Liver (tissue), 9 donors: ENCODE data around the gene CBR1. TPM values are rescaled to one million over a fixed set of nuclear protein-coding genes. Genes with fewer than 3 reads are reported as not detected.

ENCODE experiments used
- DNase-seq: peaks from one replicate; pipeline ENCODE4 v3.0.0-alpha.2; 2017; ENCODE audit warnings: low spot score
- H3K27ac ChIP-seq, 2 donors: one replicate each; pipeline ENCODE4 v1.7.0; 2013; ENCODE audit warnings: inconsistent platforms in 2 of 2, low read length in 2 of 2, control low read depth in 1 of 2, low read depth in 1 of 2, mild to moderate bottlenecking in 1 of 2
- H3K27me3 ChIP-seq, 4 donors: one replicate each; pipeline versions ENCODE4 v1.6.1 to v1.7.0; 2013; ENCODE audit warnings: low read length in 3 of 4, inconsistent platforms in 1 of 4, mild to moderate bottlenecking in 1 of 4, moderate library complexity in 1 of 4; ENCODE audit not compliant: control insufficient read depth in 4 of 4, insufficient read depth in 4 of 4
- H3K36me3 ChIP-seq, 4 donors: one replicate each; pipeline versions ENCODE4 v1.6.1 to v1.7.0; 2013; ENCODE audit warnings: low read length in 3 of 4, mild to moderate bottlenecking in 3 of 4, low read depth in 1 of 4, moderate library complexity in 1 of 4; ENCODE audit not compliant: control insufficient read depth in 4 of 4, insufficient read depth in 3 of 4
- H3K4me1 ChIP-seq, 4 donors: one replicate each; pipeline versions ENCODE4 v1.6.1 to v1.7.0; 2013; ENCODE audit warnings: low read length in 3 of 4, mild to moderate bottlenecking in 3 of 4, moderate library complexity in 1 of 4; ENCODE audit not compliant: control insufficient read depth in 4 of 4, insufficient read depth in 4 of 4
- H3K4me3 ChIP-seq, 3 donors: one replicate each; pipeline versions ENCODE4 v1.6.1 to v1.7.0; 2013; ENCODE audit warnings: low read length in 3 of 3, control low read depth in 1 of 3, low read depth in 1 of 3, mild to moderate bottlenecking in 1 of 3
- H3K9ac ChIP-seq, 2 donors: one replicate each; pipeline ENCODE4 v1.7.0; 2013; ENCODE audit warnings: low read length in 2 of 2, mild to moderate bottlenecking in 2 of 2, moderate library complexity in 2 of 2, control low read depth in 1 of 2, low read depth in 1 of 2
- H3K9me3 ChIP-seq, 4 donors: one replicate each; pipeline versions ENCODE4 v1.6.1 to v1.7.0; 2013; ENCODE audit warnings: low read length in 3 of 4; ENCODE audit not compliant: control insufficient read depth in 4 of 4
- ATF3 ChIP-seq: IDR thresholded peaks from 2 replicates; pipeline ENCODE4 v1.6.1; 2016; ENCODE audit warnings: antibody characterized with exemption
- CTCF ChIP-seq: fragments of 150-350 bp; IDR thresholded peaks from 2 replicates; pipeline ENCODE4 v1.5.1; 2017; ENCODE audit warnings: improper control_type of control experiment, low read depth, low read length; ENCODE audit not compliant: missing input control
- EGR1 ChIP-seq, 2 donors: IDR thresholded peaks; 2 replicates each; pipeline ENCODE4 v1.6.1; 2016 to 2018; ENCODE audit warnings: antibody characterized with exemption in 2 of 2, low read depth in 2 of 2
- FOXA1 ChIP-seq: IDR thresholded peaks from 2 replicates; pipeline ENCODE4 v1.6.1; 2016; ENCODE audit warnings: antibody characterized with exemption
- FOXA2 ChIP-seq: IDR thresholded peaks from 2 replicates; pipeline ENCODE4 v1.6.1; 2016; ENCODE audit warnings: antibody characterized with exemption
- GABPA ChIP-seq, 2 donors: IDR thresholded peaks in 1 of 2; conservative IDR thresholded peaks in 1 of 2; 2 replicates each; pipeline ENCODE4 v1.6.1; 2016; ENCODE audit warnings: antibody characterized with exemption in 2 of 2, mild to moderate bottlenecking in 1 of 2, moderate library complexity in 1 of 2
- HNF4A ChIP-seq, 2 donors: conservative IDR thresholded peaks; 2 replicates each; pipeline ENCODE4 v1.6.1; 2016; ENCODE audit warnings: antibody characterized with exemption in 2 of 2, mild to moderate bottlenecking in 2 of 2
- HNF4G ChIP-seq: IDR thresholded peaks from 2 replicates; pipeline ENCODE4 v1.6.1; 2016; ENCODE audit warnings: antibody characterized with exemption
- JUND ChIP-seq, 2 donors: IDR thresholded peaks; 2 replicates each; pipeline ENCODE4 v1.6.1; 2016; ENCODE audit warnings: antibody characterized with exemption in 2 of 2
- NR2F2 ChIP-seq: IDR thresholded peaks from 2 replicates; pipeline ENCODE4 v1.6.1; 2016; ENCODE audit warnings: antibody characterized with exemption
- RAD21 ChIP-seq, 2 donors: IDR thresholded peaks; 2 replicates each; pipeline ENCODE4 v1.6.1; 2016; ENCODE audit warnings: antibody characterized with exemption in 2 of 2, mild to moderate bottlenecking in 2 of 2
- RXRA ChIP-seq, 2 donors: IDR thresholded peaks; 2 replicates each; pipeline ENCODE4 v1.6.1; 2017 to 2018; ENCODE audit warnings: antibody characterized with exemption in 2 of 2, mild to moderate bottlenecking in 1 of 2
- SP1 ChIP-seq: IDR thresholded peaks from 2 replicates; pipeline ENCODE4 v1.6.1; 2018; ENCODE audit warnings: antibody characterized with exemption, mild to moderate bottlenecking
- TAF1 ChIP-seq: conservative IDR thresholded peaks from 2 replicates; pipeline ENCODE4 v1.6.1; 2016; ENCODE audit warnings: antibody characterized with exemption, mild to moderate bottlenecking
- YY1 ChIP-seq: IDR thresholded peaks from 2 replicates; pipeline ENCODE4 v1.6.1; 2016; ENCODE audit warnings: antibody characterized with exemption, mild to moderate bottlenecking
- ZBTB33 ChIP-seq: IDR thresholded peaks from 2 replicates; pipeline ENCODE4 v1.6.1; 2016; ENCODE audit warnings: antibody characterized with exemption
- WGBS: extraction: QIAGEN DNeasy Blood & Tissue Kit; methylation state at CpG from one replicate; pipeline ENCODE4 v1.1.7; 2013; 5-methylcytosine and 5-hydroxymethylcytosine counted together
- polyA plus RNA-seq, 2 donors: library from polyadenylated mRNA; stranded (reverse) in 1 of 2; unstranded in 1 of 2; fragments of 200-250 nt in 1 of 2; fragments of >200 nt in 1 of 2; fragmentation: Nextera tagmentation in 1 of 2; extraction: Ambion mirVana in 1 of 2; gene quantifications; one replicate each; pipeline versions ENCODE4 v1.2.1 to v1.2.3, GENCODE V29; 2013 to 2015
- total RNA-seq, 2 donors: library from RNA; depleted of rRNA; stranded (reverse); fragments of >200 nt; gene quantifications; one replicate each; pipeline ENCODE4 v1.2.3, GENCODE V29; 2014
- TF ChIP-seq, protein P1 (sequence below): IDR thresholded peaks from 2 replicates; pipeline ENCODE4 v1.6.1; 2016; ENCODE audit warnings: antibody characterized with exemption
- TF ChIP-seq, protein P2 (sequence below): IDR thresholded peaks from 2 replicates; pipeline ENCODE4 v1.6.1; 2016; ENCODE audit warnings: antibody characterized with exemption, mild to moderate bottlenecking
- donor health status: healthy.
- donor health status: healthy.
- donor health status: healthy.
- donor health status: healthy.
- donor health status: healthy.

The CBR1 gene
- total and polyA plus RNA-seq, 4 donors = 94.2 to 218 (median 178) TPM

GRCh38 chr21:36097427-36098181, 27.8 kb downstream of the CBR1 start:
- no peak for DNase-seq
- 81% methylated on average over 8 of the region's 8 CpGs for WGBS
- Histone ChIP-seq H3K36me3 (no peaks in the 10 kb centered on the region), H3K4me3 (no peak overlapping the region), H3K27me3 (no peaks in the 10 kb centered on the region), H3K4me1 (no peaks in the 10 kb centered on the region), H3K9me3 (peaks cover 0 to 3% (median 0%) of the 10 kb centered on the region in 4 donors), H3K27ac (no peak overlapping the region), H3K9ac (no peak overlapping the region)
- TF ChIP-seq NR2F2 (no peak), RAD21 (IDR thresholded peaks at IDR 0.05) (no peak), TAF1 (no peak), CTCF (no peak), HNF4G (no peak), YY1 (no peak), HNF4A (conservative IDR thresholded peaks at IDR 0.05) (no peak), FOXA1 (no peak), ZBTB33 (no peak), SP1 (no peak), EGR1 (IDR thresholded peaks at IDR 0.05; ENCODE audit: low read depth in 2 of 2) (no peak), GABPA (IDR thresholded peaks at IDR 0.05 in 1 of 2, conservative IDR thresholded peaks at IDR 0.05 in 1 of 2) (no peak), RXRA (IDR thresholded peaks at IDR 0.05) (no peak), FOXA2 (no peak), JUND (IDR thresholded peaks at IDR 0.05) (no peak), ATF3 (no peak)
- TF ChIP-seq, protein P1, sequence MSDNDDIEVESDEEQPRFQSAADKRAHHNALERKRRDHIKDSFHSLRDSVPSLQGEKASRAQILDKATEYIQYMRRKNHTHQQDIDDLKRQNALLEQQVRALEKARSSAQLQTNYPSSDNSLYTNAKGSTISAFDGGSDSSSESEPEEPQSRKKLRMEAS = no peak
- TF ChIP-seq, protein P2, sequence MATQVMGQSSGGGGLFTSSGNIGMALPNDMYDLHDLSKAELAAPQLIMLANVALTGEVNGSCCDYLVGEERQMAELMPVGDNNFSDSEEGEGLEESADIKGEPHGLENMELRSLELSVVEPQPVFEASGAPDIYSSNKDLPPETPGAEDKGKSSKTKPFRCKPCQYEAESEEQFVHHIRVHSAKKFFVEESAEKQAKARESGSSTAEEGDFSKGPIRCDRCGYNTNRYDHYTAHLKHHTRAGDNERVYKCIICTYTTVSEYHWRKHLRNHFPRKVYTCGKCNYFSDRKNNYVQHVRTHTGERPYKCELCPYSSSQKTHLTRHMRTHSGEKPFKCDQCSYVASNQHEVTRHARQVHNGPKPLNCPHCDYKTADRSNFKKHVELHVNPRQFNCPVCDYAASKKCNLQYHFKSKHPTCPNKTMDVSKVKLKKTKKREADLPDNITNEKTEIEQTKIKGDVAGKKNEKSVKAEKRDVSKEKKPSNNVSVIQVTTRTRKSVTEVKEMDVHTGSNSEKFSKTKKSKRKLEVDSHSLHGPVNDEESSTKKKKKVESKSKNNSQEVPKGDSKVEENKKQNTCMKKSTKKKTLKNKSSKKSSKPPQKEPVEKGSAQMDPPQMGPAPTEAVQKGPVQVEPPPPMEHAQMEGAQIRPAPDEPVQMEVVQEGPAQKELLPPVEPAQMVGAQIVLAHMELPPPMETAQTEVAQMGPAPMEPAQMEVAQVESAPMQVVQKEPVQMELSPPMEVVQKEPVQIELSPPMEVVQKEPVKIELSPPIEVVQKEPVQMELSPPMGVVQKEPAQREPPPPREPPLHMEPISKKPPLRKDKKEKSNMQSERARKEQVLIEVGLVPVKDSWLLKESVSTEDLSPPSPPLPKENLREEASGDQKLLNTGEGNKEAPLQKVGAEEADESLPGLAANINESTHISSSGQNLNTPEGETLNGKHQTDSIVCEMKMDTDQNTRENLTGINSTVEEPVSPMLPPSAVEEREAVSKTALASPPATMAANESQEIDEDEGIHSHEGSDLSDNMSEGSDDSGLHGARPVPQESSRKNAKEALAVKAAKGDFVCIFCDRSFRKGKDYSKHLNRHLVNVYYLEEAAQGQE = no peak
